HG02884 (cell line): ENCODE results near the gene ADAMTS19.
"Not testable (repeated sequence)": the region's sequence is repeated elsewhere in the genome, so short reads cannot be mapped to it uniquely, and the experiment has no call there.

Experiments
- ATAC-seq: cut with Tn5 transposase; IDR thresholded peaks from one replicate; pipeline ENCODE4 v1.9.1; 2021; ENCODE audit warnings: mild to moderate bottlenecking, moderate library complexity; ENCODE audit not compliant: unreplicated experiment

ADAMTS19 gene

DNA sequence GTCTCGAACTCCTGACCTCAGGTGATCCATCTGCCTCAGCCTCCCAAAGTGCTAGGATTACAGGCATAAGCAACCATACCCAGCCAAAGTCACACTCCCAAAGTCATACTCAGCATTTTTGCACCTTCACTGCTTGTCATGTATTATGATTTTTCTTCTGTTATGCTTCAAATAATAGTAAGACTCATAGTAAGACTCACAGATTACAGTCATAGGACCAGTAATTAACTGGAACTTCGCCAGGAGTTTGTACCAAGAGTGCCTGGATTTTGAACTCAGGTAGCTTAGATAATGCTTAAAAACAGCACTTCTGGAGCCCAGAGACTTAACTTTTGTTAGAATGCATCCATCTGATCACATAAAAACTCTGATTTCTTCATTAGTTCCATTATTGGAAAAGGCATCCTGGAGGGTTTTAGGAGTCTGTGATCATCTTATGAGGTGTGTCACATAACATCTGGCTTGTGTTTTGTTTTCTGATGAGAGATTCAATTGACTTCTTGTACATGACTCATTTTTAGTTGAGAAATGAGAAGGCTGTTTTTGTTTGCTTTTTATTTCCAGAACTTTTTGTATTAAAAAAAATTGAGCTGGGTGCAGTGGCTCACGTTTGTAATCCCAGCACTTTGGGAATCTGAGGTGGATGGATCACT, 131.5 kb downstream of the ADAMTS19 start:
- no peak for ATAC-seq

DNA sequence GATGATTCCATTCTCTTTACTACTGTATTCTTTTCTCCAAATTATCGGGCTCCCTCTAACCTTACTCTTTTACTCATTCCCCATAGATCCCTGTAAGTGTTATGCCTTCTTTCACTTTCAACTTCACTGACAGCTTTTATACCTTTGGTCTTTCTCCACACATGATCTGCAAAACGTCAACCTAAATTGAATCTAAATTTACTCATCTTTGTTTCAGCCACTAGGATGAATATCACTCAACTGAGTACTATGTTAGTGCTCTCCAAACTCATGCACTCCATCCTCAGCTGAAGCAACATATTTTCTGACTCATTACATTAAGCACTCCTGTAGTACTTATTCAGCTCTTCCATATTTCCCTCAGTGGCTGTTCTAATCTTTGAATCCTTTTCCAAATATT, 133.4 kb downstream of the ADAMTS19 start:
- ATAC-seq: no peak

DNA sequence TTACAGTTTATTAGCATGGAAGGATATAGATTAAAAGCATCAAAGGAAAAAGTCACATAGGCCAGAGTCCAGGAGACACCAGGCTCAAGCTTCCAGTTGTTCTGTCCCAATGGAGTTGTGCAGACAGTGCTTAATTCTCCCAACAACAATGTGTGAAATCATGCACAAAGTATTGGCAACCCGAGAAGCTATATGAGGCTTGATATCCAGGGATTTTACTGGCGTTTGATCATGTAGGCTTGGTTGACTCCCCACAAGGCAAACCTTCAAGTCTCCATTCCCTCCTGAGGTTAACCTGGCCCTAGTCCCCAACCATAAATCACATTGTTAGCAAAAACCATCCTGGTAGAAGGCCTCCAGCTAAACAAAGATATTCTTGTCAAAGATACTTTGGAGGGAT, 141.5 kb downstream of the ADAMTS19 start:
- no peak for ATAC-seq

DNA sequence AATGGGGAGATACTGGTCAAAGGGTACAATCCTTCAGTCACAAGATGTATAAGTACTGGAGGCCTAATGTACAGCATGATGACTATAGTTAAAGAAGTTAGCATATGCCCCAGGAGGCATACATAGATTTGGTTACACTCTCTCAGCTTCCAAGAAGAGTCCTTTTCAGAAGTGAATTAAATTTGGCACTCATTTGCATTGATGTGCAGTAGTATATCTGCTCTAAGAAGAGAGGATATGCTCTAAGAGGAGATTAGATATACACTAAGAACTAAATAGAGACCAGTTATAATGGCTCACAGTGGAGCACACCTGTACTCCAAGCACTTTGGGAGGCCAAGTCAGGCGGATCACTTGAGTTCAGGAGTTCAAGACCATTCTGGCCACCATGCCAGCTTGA, 148.3 kb downstream of the ADAMTS19 start:
- ATAC-seq: no peak

DNA sequence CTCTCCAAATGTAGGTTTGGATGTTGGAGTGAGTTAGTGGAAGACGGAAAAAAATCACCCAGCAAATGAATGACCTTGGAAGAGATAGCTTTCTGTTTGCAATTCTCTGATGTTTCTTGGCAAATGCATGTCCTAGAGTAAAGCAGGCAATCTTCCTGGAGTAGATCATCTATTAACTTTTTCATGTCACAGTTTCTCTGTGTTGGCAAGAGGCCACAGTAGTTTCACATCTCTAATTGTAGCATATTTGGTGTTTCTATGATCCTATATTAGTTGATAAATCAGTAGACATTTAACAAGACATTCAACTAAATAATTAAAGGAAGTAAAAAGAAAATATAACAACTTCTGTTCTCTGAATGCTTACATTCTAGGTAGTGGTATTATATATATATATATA, 149.6 kb downstream of the ADAMTS19 start:
- ATAC-seq: no peak

DNA sequence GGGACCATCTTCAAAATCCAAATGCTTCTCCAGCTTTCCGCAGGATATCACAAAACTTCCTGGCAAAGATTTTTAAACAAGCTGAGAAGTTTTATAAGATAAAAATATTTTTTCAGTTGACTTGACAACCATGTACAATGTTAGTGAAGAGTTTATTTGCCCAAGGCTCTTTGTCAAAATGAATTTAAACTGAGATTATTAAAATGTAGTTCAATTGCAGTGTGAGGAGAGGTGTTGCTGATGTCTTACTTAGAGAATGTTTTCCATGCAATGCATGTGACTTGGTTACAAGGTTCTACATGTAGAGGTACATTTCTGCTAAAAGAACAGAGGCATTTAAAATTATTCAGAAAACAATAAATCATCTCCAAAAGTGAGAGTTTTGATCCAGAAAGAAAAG, 156.4 kb downstream of the ADAMTS19 start:
- no peak for ATAC-seq

DNA sequence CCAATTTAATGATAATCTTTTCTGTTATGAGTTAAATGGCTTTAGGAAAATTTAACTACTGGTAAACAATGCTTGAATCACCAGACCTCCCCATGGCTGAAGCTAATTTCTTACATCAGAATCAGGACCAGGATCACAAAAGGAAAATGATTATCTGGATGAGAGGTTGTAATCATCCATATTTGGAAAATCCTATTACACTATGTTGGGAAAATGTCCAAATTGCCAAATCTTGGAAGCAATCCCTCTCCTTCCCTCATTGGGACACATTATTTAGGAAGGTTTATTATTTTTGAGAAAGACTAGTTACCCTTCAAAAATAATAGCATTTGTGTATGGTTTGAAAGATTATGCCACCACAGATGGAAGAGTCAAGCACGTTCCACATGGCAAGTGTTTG, 157.1 kb downstream of the ADAMTS19 start:
- ATAC-seq: no peak

DNA sequence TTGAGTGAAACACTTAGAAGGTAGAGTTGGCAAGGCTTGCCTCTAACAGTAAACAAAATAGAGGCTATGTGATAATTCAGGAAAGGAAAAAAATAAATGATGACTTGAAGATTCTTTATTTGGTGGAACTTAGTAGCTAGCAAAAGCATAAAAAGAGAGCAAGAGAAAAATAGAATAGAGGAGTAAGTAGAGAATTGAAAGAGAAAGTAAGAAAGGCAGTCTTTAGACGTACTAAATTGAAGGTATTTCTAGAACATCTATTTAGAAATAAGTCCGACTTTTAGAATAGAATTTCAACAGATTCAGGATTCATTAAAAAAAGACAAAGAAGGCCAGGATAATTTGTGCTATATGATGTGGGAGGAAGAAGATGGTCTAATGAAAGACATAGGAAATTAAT, 159.7 kb downstream of the ADAMTS19 start:
- no peak for ATAC-seq

DNA sequence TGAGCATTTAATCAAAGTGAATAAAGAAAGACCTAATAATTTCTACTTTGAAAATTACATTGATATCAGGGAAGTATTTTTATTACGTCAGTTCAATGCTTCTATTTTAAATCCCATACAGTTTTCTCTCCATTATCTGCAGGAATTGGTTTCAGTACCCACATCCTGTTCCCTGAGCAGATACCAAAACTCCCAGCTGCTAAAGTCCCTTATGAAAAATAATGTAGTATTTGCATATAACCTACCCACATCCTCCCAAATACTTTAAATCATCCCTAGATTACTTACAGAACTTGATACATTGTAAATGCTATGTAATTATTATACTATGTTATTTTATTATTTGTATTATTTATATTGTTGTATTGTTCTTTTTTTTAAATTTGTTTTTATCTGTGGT, 162.4 kb downstream of the ADAMTS19 start:
- no peak for ATAC-seq

DNA sequence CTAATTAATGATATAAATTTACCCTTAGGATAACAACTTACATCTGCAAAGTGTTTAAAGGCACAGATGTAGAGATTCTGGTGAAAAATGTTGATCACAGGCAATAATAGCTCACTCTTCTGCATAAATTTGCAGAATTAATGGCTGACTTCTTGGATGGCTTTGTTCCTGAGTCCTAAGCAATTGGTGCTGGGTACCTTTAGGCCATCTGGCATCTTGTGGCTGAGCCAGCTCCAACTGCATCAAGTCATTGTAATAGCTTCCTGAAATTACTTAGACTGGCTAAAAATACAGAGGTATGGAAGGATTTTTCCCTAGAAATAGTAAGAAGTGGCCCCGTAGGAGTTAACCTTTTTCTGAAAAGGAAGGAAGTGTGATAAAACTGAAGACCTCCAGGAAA, 169.5 kb downstream of the ADAMTS19 start:
- ATAC-seq: no peak

DNA sequence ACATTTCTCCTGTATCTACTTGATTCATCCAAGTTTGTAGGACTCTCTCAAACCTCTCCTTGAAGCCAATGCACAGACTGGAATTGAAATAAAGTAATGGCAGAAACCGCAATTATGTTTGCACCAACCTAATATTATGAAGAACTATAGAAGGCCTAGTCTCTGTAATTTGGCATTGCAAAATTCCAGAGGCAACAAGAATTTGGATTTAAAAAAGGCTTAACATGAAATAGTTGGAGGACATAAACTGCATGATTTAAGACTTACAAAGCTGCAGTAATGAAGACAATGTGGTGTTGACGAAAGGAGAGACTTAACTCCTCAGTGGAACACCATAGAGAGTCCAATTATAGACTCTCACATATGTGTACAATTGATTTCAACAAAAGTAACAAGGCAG, 170.0 kb downstream of the ADAMTS19 start:
- ATAC-seq: no peak

DNA sequence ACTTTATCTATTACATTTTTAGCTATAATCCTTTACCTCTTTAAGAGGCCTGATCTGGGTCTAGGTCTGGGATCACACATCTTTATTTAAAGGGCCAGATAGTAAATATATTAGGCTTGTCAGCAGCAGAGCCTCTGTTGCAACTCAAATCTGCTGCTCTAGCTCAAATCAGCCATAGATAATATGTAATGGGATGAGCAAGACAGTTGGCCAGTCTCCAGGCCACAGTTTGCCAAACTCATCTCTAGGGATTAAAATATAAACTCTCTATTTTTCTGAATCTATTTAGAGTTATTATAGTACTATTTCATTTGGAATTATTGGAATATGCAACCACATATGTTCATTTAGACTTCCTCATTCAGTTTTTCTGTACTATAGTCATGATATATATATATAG, 171.9 kb downstream of the ADAMTS19 start:
- no peak for ATAC-seq

DNA sequence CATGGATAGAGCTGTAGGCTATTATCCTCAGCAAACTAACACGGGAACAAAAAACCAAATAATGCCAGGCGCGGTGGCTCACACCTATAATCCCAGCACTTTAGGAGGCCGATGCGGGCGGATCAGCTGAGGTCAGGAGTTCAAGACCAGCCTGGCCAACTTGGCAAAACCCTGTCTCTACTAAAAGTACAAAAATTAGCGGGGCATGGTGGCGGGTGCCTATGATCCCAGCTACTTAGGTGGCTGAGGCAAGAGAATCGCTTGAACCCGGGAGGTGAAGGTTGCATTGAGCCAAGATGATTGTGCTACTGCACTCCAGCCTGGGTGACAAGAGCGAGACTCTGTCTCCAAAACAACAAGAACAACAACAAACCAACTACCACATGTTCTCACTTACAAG, 177.4 kb downstream of the ADAMTS19 start:
- not testable (repeated sequence) for ATAC-seq

DNA sequence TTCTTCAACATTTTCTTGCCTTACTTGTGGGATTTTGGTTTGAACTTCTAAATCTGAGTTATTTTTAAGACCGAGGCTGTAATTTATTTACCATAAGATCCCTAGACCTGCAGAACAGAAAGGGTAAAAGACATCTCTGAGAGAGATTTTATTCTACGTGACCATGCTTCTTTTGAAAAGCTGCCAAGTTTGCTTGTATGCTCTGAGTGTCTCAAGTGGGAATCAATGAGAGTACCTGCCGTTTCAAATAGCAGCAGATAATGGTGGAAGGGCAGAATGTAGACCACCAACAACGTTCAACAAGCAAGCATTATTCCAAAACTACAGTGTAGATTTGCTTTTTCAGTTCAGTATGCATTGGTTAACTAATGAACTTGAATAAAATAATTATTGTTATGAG, 179.2 kb downstream of the ADAMTS19 start:
- ATAC-seq: no peak

DNA sequence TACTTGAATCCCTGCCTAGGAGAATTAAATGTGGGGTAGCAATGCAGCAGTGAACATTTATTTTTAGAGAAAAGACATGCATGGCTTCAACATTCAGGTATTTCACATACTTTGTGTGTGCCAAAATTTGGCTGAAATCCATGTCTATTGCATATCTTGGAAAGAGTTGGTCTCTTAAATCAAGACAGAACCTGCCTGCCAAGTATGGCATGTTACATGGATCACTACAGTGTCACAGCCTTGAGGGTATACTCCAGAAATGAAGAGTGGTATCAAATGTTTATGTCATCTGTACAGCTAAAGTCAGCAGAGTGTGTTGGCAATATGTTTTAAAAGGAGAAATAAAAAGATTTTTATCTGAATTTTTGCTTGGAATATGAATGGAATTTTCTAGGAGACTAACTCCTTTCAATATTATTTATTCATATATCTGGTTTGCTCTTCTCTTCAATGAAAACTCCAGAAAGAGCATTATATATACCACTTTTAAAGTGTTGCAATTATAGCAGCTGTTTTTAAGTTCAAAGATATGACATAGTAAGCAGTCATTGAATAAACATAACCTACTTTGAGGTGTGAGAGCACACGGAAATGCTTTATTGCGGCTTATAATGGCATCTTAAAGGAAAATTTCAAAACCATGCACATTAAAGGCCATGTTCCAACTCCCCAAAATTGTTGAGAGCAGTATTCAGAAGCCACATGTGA, 192.4 kb downstream of the ADAMTS19 start:
- ATAC-seq: no peak

DNA sequence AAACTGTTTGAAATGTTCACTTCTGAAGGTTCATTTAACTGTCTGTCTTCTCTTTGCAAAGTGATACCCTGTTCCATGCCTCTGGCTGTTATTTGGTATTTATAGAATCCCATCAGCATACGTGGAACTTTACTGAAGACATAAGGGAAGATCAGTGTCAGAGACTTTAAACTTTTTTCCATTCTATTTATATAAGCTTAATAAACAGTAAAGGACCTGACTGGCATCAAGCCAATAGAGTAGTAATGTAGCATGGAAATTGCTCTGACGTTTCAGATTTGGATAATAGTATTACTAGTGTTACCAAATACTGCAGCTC, 192.9 kb downstream of the ADAMTS19 start:
- ATAC-seq: no peak

DNA sequence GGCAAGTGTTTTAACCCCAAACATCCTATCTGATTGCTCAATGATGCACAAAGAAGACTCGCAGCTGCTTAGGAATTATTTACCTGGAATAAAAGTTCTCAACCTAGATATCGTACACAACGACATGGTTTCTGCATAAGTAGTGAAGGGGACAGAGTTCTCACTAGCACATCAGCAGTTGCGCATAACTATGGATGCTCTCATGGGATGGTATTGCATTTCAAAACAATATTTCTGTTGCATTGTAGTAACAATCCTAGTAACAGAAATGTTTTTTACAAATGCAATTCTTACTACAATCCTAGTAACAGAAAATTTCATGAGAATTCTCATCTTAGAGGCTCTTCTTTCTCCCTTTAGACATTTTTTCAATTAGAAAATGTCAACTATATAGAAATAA, 193.3 kb downstream of the ADAMTS19 start:
- no peak for ATAC-seq

DNA sequence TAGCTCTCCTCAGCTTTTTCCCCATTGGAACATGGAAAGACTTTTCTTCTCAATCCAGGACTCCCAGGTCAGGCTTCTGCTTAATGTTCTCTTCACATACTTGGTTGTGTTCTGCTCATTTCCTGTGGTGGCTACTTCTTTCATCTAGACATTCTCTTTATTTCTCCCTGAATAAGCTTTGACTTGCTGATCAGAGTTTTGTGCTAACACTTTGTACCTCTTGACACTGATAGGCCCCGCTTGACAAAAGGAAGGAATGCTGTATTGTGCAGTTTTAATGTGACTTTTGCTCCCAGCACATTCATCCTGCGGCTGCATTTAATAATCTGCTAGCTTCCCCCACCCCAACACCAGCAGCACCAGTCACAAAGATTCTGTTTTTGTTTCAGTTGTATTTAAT, 196.9 kb downstream of the ADAMTS19 start:
- no peak for ATAC-seq

DNA sequence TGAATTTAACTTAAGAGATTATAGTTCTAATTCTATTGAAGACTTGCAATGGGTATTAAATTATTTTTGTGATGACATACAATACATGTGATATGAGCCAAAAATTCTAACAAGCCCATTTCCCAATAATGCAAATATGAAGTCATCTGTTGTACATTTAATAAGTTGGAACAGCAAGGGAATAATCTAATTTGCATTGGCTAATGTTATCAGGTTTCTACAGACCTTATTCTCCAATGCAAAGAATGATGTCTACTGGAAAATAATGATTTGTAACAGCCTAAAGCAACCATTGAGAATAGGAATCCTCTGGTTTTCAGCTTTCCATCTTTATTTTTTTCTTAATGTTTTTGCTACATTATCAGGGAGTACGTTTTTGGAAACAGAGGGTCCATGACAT, 198.7 kb downstream of the ADAMTS19 start:
- no peak for ATAC-seq

DNA sequence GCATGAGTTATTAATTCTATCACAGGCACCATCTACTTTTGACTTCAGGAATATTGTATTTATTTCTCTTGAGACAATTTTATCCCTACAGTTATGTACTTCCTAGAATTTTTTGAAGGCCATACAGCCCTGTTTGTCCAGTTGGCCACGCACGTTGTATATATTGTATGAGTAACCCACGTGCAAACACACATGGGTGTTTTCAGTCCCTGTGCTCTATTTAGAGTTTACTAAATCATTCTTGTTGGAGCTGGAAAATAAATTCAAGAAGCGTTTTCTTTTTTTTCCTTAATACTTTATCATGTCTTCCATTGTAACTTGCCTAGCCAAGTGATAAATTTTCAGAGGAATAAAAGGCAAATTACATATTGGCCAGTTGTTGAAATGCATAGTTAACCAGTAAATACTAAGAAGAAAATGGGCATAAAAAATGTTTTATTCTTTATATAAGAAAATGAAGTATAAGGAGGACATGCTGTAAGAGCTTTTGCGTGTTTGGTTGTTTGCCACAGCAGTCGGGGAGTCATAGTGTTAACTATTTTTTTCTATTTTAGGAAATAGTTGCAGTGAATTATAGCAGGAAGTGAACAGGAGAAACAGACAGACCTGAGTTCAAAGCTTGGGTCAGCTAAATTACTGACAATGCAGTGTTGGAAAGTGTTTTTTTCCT, 201.4 kb downstream of the ADAMTS19 start:
- no peak for ATAC-seq

DNA sequence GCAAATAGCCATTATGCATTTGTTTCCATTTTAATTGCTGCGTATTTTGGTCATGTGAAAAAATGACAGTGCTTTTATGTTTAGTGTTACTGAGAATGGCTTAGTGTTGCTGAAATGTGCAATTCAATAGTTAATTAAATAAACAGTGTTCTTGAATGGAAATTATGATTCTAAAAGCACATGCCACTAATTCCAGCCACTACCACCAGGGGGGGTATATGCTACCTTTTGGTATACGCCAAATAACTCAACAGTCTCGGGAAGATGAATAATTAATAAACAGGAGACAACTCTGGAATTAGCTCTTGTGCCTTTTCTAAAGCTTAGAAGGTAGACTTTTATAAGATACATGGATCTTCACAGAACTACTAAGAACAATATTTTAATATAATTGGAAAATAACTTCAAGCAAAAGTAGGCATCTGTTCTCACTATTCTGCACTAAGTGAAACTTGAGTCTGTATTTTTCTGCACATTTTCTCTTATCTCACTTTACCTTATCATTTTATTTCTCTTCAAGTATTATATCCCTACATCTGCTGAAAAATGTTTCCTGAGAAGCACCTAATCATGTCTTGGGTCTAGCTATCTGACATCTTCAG, 204.3 kb downstream of the ADAMTS19 start:
- ATAC-seq: peak; percentile 78

DNA sequence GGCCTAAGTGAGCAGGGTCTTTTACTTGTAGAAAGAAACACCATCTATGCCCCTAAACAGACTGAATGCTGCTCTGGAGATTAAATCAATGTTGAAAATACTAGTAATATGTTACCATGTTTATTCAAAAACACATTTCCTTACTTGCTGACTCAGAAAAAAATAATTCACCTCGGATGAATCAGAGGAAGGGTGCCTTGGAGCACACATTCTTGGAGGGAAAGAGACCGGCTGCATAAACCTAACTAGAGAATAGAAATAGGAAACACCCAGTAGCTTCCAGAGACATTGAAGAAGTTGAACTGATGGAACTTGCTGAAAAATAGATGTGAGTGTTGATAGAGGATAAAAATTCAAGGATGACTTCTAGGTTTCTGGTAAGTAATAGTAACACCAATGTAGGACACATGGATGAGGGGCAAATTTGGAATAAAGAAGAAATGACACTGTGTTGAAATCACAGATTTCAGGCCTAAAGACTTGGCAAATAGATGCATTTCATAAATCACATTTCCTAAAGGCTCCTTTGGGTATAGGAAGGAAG, 210.9 kb downstream of the ADAMTS19 start:
- ATAC-seq: no peak
